Esophagus squamous epithelium (tissue), 4 donors: ENCODE results near the gene LANCL1.
A peak's percentile ranks its signal among the peaks of the same experiment; 100 is the strongest.

Experiments
- POLR2A ChIP-seq, 4 donors: fragments of 450-650 bp; IDR thresholded peaks; one replicate each; pipeline ENCODE4 v1.6.1; 2017; ENCODE audit warnings: antibody characterized with exemption in 4 of 4, mild to moderate bottlenecking in 4 of 4, moderate library complexity in 3 of 4
- TF ChIP-seq, protein P1 (sequence below), 6 experiments: fragments of 450-650 bp in 4 of 6; fragments of 200-600 bp in 2 of 6; sonication (generic) in 2 of 6; IDR thresholded peaks; one replicate each; pipeline ENCODE4 v1.5.1; 2016 to 2019; ENCODE audit warnings: antibody characterized with exemption in 6 of 6, mild to moderate bottlenecking in 4 of 6, moderate library complexity in 4 of 6

DNA sequence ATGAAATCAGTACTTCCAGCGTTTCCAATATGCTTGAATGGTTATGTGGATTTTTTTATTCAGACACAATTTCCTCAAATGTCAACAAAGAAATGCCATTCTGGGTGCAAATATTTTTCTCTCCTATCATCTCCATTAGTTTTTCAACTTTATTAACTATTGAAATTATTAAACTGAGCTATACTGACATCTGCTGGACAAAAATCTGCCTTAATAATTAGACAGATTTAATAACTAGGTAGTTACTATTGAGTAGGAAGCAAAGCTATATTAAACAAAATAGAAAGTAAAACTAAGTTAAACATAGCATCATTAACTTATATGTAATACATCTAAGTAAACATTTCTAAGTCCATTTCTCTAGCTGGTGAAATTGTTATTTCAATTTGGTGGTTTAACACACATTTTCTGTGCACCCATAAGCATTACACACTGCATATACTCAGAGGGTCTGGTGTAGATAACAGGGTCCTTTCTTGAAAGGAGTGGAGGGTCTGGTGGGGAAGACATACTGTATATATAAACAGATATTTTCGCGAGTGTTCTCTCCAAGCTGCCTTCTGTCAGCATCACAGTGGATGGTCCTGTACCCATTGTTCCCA, 77.0 kb downstream of the LANCL1 start:
- no peak for TF ChIP-seq POLR2A (IDR thresholded peaks at IDR 0.05)
- TF ChIP-seq, protein P1, sequence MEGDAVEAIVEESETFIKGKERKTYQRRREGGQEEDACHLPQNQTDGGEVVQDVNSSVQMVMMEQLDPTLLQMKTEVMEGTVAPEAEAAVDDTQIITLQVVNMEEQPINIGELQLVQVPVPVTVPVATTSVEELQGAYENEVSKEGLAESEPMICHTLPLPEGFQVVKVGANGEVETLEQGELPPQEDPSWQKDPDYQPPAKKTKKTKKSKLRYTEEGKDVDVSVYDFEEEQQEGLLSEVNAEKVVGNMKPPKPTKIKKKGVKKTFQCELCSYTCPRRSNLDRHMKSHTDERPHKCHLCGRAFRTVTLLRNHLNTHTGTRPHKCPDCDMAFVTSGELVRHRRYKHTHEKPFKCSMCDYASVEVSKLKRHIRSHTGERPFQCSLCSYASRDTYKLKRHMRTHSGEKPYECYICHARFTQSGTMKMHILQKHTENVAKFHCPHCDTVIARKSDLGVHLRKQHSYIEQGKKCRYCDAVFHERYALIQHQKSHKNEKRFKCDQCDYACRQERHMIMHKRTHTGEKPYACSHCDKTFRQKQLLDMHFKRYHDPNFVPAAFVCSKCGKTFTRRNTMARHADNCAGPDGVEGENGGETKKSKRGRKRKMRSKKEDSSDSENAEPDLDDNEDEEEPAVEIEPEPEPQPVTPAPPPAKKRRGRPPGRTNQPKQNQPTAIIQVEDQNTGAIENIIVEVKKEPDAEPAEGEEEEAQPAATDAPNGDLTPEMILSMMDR (IDR thresholded peaks at IDR 0.05): peak in 3 of 6 experiments; percentile 27 to 52 (median 40)
